OCI-LY3 (cell line): ENCODE data around the gene MRGPRX4.
"Not testable (repeated sequence)": the region's sequence is repeated elsewhere in the genome, so short reads cannot be mapped to it uniquely, and the experiment has no call there.

ENCODE experiments used
- H2AFZ ChIP-seq: fragments of 200-600, 300-600 bp; shearing (Covaris generic); 2 replicates; pipeline ENCODE4 v1.6.0; 2014; ENCODE audit warnings: antibody characterized with exemption, low read depth, low read length
- H3K27ac ChIP-seq: fragments of 200-600, 300-600 bp; sonication (generic); 2 replicates; pipeline ENCODE4 v1.5.1; 2014; ENCODE audit warnings: mild to moderate bottlenecking, low read length, moderate library complexity, mixed read lengths
- H3K27me3 ChIP-seq: fragments of 200-600, 300-600 bp; sonication (generic); 2 replicates; pipeline ENCODE4 v1.6.1; 2014; ENCODE audit warnings: low read depth, low read length, mixed read lengths
- H3K36me3 ChIP-seq: fragments of 200-600, 300-600 bp; sonication (generic); replicated peaks from 2 replicates; pipeline ENCODE3; 2014; ENCODE audit warnings: low read depth, low read length, mixed read lengths
- H3K4me1 ChIP-seq: fragments of 300-600, 200-600 bp; sonication (generic); 2 replicates; pipeline ENCODE4 v1.6.1; 2014; ENCODE audit warnings: low read length, mixed read lengths
- H3K4me2 ChIP-seq: fragments of 200-600, 300-600 bp; sonication (generic); 2 replicates; pipeline ENCODE4 v1.6.1; 2014; ENCODE audit warnings: low read length, mixed read lengths
- H3K4me3 ChIP-seq: fragments of 300-600, 200-600 bp; sonication (generic); 2 replicates; pipeline ENCODE4 v1.5.1; 2014; ENCODE audit warnings: antibody characterized with exemption, mild to moderate bottlenecking, low read length, moderate library complexity
- H3K79me2 ChIP-seq: fragments of 300-600, 200-600 bp; shearing (Covaris generic); 2 replicates; pipeline ENCODE4 v1.6.1; 2014; ENCODE audit warnings: mild to moderate bottlenecking, low read length, mixed read lengths
- H3K9ac ChIP-seq: fragments of 300-600, 200-600 bp; shearing (Covaris generic); 2 replicates; pipeline ENCODE4 v1.6.0; 2014; ENCODE audit warnings: mild to moderate bottlenecking, low read length, moderate library complexity
- H3K9me3 ChIP-seq: fragments of 200-600, 300-600 bp; shearing (Covaris generic); 2 replicates; pipeline ENCODE4 v1.6.1; 2014; ENCODE audit warnings: low read length, mixed read lengths; ENCODE audit not compliant: insufficient read depth
- H4K20me1 ChIP-seq: fragments of 200-600, 300-600 bp; sonication (generic); 2 replicates; pipeline ENCODE4 v1.6.1; 2016; ENCODE audit warnings: low read length, mixed read lengths; ENCODE audit not compliant: insufficient read depth
- CTCF ChIP-seq: fragments of 200-600, 300-600 bp; sonication (generic); IDR thresholded peaks from 2 replicates; pipeline ENCODE4 v1.5.1; 2014; ENCODE audit warnings: antibody characterized with exemption, low read length, low read depth
- EZH2phosphoT487 ChIP-seq: fragments of 200-600 bp; shearing (Covaris generic); IDR thresholded peaks from 2 replicates; pipeline ENCODE4 v1.6.1; 2018; ENCODE audit warnings: antibody characterized with exemption, mixed run types, low read depth

MRGPRX4 gene

GRCh38 chr11:18196532-18196931 is 23.9 kb downstream of the MRGPRX4 start:
- Histone ChIP-seq H3K9me3 (no peaks in the 10 kb centered on the region), H3K79me2 (no peaks in the 10 kb centered on the region), H2AFZ (no peak overlapping the region), H4K20me1 (no peaks in the 10 kb centered on the region), H3K27me3 (peaks cover 7% of the 10 kb centered on the region), H3K4me1 (peaks cover 22% of the 10 kb centered on the region), H3K9ac (no peak overlapping the region), H3K27ac (no peak overlapping the region), H3K4me2 (no peak overlapping the region), H3K36me3 (no peaks in the 10 kb centered on the region), H3K4me3 (no peak overlapping the region)
- TF ChIP-seq EZH2phosphoT487 (no peak), CTCF (no peak)

GRCh38 chr11:18197738-18198137 is 25.1 kb downstream of the MRGPRX4 start:
- H3K27me3 ChIP-seq, H2AFZ ChIP-seq, H3K27ac ChIP-seq, H3K9ac ChIP-seq, H3K36me3 ChIP-seq, H3K4me2 ChIP-seq, H3K9me3 ChIP-seq, H3K4me3 ChIP-seq, H3K79me2 ChIP-seq, H4K20me1 ChIP-seq: not testable (repeated sequence)
- H3K4me1 ChIP-seq = peaks cover 17% of the 10 kb centered on the region

GRCh38 chr11:18203723-18204122 is 31.1 kb downstream of the MRGPRX4 start:
- Histone ChIP-seq H3K4me2 (no peak overlapping the region), H3K9ac (no peak overlapping the region), H3K36me3 (no peaks in the 10 kb centered on the region), H3K4me1 (no peaks in the 10 kb centered on the region), H3K27ac (no peak overlapping the region), H3K27me3 (no peaks in the 10 kb centered on the region), H3K9me3 (no peaks in the 10 kb centered on the region), H3K4me3 (no peak overlapping the region), H2AFZ (no peak overlapping the region), H4K20me1 (no peaks in the 10 kb centered on the region), H3K79me2 (no peaks in the 10 kb centered on the region)
- TF ChIP-seq CTCF (peak; percentile 66), EZH2phosphoT487 (no peak)

GRCh38 chr11:18204220-18204619 is 31.6 kb downstream of the MRGPRX4 start:
- Histone ChIP-seq H4K20me1 (no peaks in the 10 kb centered on the region), H3K9ac (no peak overlapping the region), H3K4me1 (no peaks in the 10 kb centered on the region), H3K27ac (no peak overlapping the region), H3K36me3 (no peaks in the 10 kb centered on the region), H3K4me2 (no peak overlapping the region), H3K4me3 (no peak overlapping the region), H3K79me2 (no peaks in the 10 kb centered on the region), H3K9me3 (no peaks in the 10 kb centered on the region), H2AFZ (no peak overlapping the region), H3K27me3 (no peaks in the 10 kb centered on the region)
- TF ChIP-seq CTCF = no peak
- TF ChIP-seq EZH2phosphoT487 = no peak

GRCh38 chr11:18204771-18205170 is 32.1 kb downstream of the MRGPRX4 start:
- Histone ChIP-seq H3K4me3 (no peak overlapping the region), H3K4me2 (no peak overlapping the region), H2AFZ (no peak overlapping the region), H3K27ac (no peak overlapping the region), H3K4me1 (no peaks in the 10 kb centered on the region), H3K36me3 (no peaks in the 10 kb centered on the region), H3K9ac (no peak overlapping the region), H3K9me3 (no peaks in the 10 kb centered on the region), H3K79me2 (no peaks in the 10 kb centered on the region), H3K27me3 (no peaks in the 10 kb centered on the region), H4K20me1 (no peaks in the 10 kb centered on the region)
- TF ChIP-seq EZH2phosphoT487 (no peak), CTCF (no peak)
